Keratinocyte (primary cell): ENCODE measurements around the gene CDH22.

Experiments used
- CTCF ChIP-seq, 3 experiments: IDR thresholded peaks in 1 of 3; conservative IDR thresholded peaks in 1 of 3; optimal IDR thresholded peaks in 1 of 3; 2 replicates in 2 of 3; 3 replicates in 1 of 3; pipeline versions ENCODE3 to v1.5.1; 2011; ENCODE audit warnings: low read length in 3 of 3, mild to moderate bottlenecking in 3 of 3, moderate library complexity in 2 of 3, control low read depth in 1 of 3, inconsistent platforms in 1 of 3; ENCODE audit not compliant: insufficient read depth in 2 of 3; ENCODE audit errors: extremely low read depth in 1 of 3
- EZH2 ChIP-seq: IDR thresholded peaks from one replicate; pipeline ENCODE4 v1.6.1; 2012; ENCODE audit warnings: inconsistent platforms, mild to moderate bottlenecking, low read length, moderate library complexity

DNA sequence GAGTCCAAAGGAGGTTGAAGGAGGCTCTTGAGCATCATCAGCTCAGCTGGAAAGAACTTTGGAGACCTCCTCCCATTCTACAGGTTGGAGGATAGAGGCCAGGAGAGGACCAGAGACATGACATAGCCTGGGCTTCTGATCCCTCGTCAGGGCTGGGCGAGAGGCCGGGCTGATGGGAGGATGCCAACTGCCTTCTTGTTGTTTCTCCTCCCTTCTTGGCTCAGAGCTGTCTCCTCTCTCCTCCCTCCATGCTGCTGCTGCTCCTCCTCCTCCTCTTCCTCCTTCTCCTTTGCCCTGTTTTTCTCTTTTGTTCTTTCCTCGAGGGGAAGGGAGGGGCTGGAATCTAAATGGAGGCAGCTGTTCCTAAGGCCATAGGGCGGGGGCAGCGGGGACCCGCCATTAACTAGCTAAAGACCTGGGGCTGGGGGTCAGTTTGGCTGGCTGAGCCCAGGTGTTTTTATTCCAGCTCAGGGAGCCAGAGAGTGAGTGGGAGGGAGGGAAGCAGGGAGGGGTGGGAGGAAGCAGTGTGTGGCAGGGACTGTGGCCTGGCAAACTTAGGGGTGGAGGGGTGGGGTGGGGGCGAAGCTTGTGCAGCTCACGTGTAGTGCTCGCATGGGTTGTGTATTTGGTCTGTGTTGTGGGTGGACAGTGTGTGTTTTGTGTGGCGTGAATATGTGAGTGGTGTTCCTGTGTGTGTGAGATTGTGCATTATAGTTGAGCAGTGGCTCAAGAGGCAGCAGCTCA is 105.4 kb downstream of the CDH22 start:
- TF ChIP-seq EZH2, result no peak
- no peak for TF ChIP-seq CTCF (optimal IDR thresholded peaks at IDR 0.05 in 1 of 3, IDR thresholded peaks at IDR 0.05 in 1 of 3, conservative IDR thresholded peaks at IDR 0.05 in 1 of 3; ENCODE audit: extremely low read depth in 1 of 3, insufficient read depth in 2 of 3, low read length in 3 of 3)
